SIG-M5 treated with dmso at 0.1 percent for 504 hours (cell line): Measurements from ENCODE around the gene ITPK1.

Experiments used
- DNase-seq: peaks from one replicate; lab custom pipeline; 2025; ENCODE audit not compliant: unreplicated experiment; lab: John Stamatoyannopoulos, UW

The ITPK1 gene

GRCh38 chr14:92994942-92995341, 120.8 kb downstream of the ITPK1 start:
- DNase-seq = no peak

DNA sequence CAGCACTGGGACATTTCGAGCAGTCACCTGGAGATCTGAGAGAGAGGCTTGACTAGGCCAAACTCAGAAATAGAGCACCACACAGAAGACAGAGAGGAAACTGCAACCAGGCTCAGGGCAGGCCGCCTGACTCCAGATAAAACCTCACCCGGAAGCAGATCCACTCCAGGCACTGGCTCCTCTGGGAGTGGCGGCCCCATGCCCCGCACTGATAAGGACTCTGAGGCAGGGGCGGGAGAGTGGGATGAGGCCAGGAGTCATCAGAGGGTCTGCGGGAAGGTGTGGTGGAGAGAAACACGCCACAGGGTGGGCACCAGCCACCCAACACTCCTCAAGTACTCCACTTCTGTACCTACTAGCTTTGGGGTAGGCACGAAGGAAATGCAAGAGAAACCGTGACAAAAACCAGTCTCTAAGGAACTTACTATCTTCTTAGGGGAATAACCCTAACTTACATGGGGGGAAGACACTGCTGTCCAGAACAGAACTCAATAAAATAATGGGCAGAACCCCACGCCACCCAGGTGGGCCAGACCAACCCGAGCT, 121.5 kb downstream of the ITPK1 start:
- no peak for DNase-seq

- DNase-seq = no peak
Measured at GRCh38 chr14:92993302-92993701, 122.4 kb downstream of the ITPK1 start.

- no peak for DNase-seq
Measured at GRCh38 chr14:92991536-92991935, 124.2 kb downstream of the ITPK1 start.

GRCh38 chr14:92990456-92991430, 125.0 kb downstream of the ITPK1 start:
- no peak for DNase-seq

DNA sequence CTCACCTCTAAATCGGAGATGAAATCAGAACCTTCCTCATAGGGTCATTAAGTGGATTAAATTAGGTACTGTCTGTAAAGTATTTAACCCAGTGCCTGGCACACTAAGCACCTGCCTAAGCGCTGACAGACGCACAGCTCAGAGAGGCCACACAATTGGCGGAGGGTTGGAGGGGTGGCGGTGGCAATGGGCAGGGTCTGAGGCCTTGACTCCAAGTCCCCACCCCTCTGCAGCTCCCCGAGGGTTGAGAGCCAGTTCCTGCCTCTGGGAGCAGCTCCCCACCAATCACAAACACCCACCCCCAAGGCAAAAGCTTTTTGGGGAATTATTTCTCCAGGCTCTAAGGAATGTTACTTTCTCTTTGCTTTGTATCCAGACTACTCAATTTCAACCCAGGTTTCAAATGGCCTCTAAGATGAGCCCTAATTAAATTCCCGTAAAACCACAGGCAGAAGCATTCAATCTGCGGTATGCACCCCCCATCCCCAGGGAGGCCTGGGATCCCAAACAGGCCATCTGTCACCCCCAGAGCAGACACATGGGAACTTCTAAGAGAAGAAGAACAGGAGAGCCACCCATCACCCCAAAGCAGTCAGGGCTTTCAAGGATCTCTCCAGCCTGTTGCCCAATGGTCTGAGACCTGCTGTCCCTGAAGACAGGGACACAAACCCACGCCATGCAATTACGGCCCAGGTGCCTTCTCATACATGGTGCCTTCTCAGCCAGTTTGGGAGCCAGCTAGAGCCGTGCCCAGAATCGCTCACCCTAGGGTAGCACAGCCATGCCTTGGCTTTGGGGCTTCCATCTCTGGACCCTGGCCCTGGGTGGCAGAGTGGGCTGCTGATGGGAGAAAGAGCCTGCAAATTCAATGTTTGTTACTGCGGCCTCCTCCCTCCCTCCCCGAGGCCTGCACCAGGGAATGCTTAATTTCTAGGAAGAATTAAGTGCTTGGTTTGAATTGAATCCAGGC, 126.7 kb downstream of the ITPK1 start:
- DNase-seq = no peak

DNA sequence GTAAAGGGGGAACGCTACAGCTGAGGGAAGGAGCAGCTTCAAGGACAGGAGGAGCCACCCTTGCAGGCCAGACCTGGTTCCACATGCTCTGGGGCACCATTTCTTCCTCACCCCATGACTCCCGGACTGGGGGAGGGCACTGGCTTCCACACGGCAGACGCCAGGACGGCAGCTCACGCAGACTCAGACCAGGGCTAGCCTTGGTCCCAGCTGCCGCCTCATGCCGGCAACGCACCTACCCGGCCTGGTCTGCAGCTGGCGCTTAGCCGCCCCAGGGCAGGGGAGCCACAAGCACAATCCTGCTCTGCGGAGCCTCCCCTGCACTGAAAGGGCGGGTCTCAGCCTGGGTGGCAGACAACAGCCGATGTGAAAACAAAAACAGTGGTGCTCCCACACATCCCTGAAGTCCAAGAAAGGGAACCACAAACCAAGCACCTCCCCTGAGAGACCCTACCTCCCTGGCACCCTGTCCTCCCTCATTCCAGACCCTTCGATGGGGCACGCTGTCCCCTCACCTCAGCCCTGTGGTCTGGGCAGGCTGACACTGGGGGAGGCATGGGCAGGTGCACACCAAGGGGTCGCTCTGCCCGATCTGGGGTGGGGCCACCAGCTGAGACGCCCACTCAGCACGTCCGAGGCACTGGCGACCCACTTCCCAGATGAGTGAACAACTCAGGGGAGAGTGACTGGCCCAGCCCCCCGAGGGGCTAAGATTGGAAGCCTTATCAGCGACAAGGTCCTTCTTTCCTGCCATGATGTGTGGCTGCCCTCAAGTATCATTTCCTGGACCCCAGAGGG, 127.8 kb downstream of the ITPK1 start:
- DNase-seq = no peak

DNA sequence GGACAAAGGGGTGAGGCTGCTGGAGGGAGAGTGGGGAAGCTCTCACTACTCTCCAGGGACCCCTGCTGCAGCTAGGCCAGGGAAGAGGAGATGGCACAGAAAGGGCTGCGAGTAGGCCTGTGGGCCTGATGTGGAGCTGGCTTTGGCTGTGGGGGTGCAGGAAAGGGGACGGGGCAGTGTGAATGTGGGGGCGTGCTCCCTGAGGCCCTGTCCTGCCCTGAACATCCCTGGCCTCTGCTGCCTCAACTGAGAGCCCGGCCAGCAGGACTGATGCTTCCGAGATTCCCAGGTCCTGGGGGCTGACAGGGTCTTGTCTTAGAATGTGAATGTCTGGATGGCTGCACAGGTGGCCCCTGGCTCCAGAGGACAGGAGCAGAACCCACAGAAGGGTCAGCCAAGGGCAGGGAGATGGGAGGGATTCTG, 128.6 kb downstream of the ITPK1 start:
- no peak for DNase-seq

DNA sequence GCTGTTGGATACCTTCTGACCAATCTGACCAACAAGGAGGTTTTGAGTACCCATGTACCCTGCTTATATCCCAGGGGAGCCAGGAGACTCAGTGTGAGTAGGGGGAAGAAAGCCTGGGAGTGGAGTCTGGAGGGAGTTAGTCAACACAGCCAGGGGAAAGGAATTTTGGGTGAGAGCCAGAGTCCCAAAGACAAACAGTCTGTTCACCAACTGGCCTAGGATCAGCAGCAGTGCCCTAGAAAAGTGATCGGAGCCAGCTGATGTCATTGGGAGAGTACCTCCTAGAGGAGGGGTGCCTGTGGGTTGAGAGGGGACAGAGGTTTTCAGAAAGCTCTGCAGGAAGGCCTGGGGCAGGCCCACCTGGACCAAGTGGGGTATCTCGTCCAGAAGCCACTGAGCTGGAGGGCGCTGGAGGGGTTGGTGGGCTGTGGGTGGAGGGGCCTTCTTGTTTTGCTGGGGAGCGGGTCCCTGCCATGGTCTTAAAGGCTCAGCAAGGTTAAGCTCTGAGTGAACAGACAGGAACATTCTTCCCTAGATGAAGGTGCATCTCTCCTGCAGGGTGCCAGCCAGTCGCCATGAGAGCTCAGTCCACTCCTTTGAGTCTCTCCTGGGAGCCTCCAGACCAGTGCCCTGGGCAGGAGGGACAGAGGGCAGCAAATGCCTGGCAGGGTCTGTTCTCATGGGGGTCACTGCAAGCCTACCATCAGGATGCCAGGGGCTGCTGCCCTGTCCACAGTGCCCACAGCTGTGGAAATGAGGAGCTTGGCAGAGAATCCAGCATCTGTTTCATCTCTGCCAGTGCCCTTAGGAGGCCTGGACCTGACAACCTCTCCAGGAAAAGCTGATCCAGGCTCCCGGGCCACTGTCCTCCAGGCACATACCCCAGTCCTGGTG, 129.2 kb downstream of the ITPK1 start:
- DNase-seq = no peak

DNA sequence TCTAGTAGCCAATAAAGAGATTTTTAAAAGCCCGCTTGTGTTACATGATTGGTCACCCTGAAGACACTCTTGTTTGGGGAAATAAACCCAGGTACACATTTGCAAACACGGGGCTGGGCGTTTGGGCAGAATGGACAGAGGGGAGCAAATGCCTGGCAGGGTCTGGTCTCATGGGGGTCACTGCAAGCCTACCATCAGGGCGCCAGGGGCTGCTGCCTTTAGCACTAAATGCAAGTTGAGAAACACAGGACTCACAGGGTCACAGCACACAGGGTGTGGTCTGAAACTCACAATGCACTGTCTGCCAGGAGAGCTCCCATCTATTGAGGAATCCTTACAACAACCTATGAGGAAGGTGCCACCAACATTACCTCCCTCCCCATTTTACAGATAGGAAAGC, 130.2 kb downstream of the ITPK1 start:
- no peak for DNase-seq

DNA sequence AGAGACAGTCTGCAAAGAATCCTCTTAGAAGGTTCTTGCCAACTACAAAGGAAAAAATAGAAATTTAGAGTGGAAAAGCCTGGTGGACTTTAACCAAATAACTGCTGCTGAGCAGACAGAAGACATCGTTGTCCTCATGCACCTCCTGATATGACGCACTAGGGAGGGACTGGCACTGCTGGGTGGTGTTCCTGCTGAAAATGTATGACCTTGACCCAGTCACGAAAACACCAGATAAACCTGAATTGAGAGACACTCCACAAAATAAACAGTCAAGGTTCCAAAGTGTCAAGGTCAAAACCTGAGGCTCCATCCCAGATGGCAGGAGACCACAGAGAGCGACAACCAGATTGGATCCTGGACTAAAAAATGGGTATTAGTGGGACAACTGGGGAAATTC, 130.8 kb downstream of the ITPK1 start:
- no peak for DNase-seq

DNA sequence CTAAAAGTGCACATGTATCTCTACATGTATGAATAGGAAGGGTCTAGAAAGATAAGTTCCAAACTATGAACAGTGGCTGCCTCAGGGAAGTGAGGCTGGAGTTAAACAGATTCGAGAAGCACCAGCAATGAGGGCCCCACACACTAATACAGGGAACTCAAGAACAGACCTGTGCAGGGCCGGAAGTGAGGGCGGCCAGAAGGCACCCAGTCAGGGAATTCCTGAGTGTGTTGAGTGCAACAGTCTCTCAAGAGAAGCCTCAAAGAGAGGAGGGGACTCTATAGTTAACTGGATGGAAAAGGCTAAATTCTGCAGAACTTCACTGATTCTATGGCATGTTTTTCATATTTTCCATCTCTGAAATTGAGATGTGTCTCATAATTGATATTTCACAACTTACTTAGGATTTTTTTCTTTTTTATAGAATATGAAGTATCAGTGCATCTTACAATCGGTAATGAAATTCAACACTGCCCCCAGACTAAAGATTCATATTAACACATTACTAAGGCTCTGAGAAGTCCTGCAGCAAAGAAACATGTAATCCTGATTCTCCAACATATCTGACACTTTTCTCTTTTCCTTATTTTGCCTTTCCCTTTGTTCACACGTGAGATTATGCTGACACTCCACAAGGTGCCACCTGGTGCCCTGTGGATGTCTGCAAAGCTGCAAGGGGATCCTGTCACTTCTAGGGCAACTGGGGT, 131.5 kb downstream of the ITPK1 start:
- no peak for DNase-seq

- DNase-seq = no peak
Measured at GRCh38 chr14:92982956-92983355, 132.8 kb downstream of the ITPK1 start.

- DNase-seq = no peak
Measured at GRCh38 chr14:92981726-92982125, 134.0 kb downstream of the ITPK1 start.

DNA sequence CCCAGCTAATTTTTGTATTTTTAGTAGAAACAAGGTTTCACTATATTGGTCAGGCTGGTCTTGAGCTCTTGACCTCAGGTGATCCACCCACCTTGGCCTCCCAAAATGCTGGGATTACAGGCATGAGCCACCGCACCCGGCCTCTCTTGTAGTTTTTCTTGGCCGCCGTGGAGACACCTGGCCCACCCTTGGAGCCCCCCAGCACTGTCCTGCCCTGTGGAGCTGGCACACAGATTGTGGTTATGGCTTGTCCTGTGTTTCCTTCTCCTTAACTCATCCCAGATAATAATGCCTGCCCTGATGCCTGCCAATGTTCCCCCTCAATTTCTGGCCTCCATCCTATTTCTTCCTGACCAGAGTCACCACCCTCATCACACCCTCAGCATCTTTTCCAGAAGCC, 134.9 kb downstream of the ITPK1 start:
- DNase-seq = no peak

DNA sequence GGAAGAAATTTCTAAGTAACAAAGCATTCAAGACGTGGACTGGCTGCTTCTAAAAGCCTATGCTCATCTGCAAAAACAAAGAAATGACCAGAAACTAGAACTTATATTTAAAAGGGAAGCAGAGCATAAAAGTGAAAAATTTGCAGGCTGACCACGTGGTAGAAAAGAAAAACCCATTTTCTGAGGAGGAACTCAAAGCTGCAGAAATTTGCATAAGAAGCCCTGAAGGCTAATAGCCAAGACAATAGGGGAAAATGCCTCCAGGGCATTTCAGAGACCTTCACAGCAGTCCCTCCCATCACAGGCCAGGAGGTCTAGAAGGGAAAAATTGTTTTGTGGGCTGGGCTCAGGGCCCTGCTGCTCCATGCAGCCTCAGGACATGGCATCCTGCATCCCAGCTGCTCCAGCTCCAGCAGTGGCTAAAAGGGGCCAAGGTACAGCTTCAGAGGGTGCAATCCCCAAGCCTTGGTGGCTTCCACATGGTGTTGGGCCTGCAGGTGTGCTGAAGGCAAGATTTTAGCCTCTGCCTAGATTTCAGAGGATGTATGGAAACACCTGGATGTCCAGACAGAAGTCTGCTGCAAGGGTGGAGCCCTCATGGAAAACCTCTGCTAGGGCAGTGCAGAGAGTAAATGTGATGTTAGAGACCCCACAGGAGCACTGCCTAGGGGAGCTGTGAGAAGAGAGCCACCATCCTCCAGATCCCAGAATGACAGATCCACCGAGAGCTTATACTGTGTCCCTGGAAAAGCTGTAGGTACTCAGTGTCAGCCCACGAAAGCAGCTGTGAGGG, 137.3 kb downstream of the ITPK1 start:
- no peak for DNase-seq

DNA sequence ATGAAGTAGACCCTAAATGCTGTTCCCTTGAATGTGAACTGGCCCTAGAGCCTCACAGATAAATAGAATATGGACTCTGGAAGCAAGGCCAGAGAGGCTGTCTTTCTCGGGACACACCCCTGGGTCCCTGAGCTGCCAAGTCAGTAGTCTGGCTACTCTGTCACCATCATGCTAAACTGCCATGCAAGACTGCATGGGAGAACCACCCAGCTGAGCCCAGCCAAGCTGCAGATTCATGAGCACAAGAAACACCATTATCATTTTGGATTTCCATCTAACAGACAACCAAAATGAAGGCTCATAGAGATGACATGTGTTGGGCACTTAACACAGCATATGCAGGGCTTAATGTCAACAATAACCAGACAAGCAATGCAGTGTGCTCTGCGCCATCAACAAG, 139.5 kb downstream of the ITPK1 start:
- no peak for DNase-seq
